HepG2 (cell line): ENCODE results near the gene RPL23. TPM values are rescaled to one million over a fixed set of nuclear protein-coding genes. Genes with fewer than 3 reads are reported as not detected.

Source experiments
- ARNT2 ChIP-seq: sonication (generic); formaldehyde crosslinking; IDR thresholded peaks from 2 replicates; pipeline ENCODE4 v1.8.0; 2022; ENCODE audit warnings: mild to moderate bottlenecking, low read depth, missing genetic modification reagents, moderate library complexity
- FOXP1 ChIP-seq, 2 experiments: fragments of 450-650 bp in 1 of 2; IDR thresholded peaks; 2 replicates each; pipeline ENCODE4 v1.6.1; 2017 to 2018; ENCODE audit warnings: antibody characterized with exemption in 1 of 2
- HHEX ChIP-seq: IDR thresholded peaks from 2 replicates; pipeline ENCODE4 v1.6.1; 2016; ENCODE audit warnings: control low read depth
- HNRNPK ChIP-seq: fragments of 200-400 bp; formaldehyde crosslinking; IDR thresholded peaks from 2 replicates; pipeline ENCODE4 v1.6.1; 2018; ENCODE audit warnings: low read length, low read depth, moderate library complexity, mild to moderate bottlenecking; ENCODE audit not compliant: poor library complexity, severe bottlenecking
- HNRNPLL ChIP-seq: fragments of 200-400 bp; formaldehyde crosslinking; IDR thresholded peaks from 2 replicates; pipeline ENCODE4 v1.6.1; 2017; ENCODE audit warnings: mild to moderate bottlenecking, low read depth, low read length; ENCODE audit not compliant: poor library complexity, severe bottlenecking
- NFYC ChIP-seq: IDR thresholded peaks from 2 replicates; pipeline ENCODE4 v1.6.1; 2016; ENCODE audit warnings: missing genetic modification reagents, missing compliant biosample characterization
- SAP130 ChIP-seq: IDR thresholded peaks from 2 replicates; pipeline ENCODE4 v1.6.1; 2016; ENCODE audit warnings: low read depth
- SRSF1 ChIP-seq: fragments of 200-400 bp; formaldehyde crosslinking; optimal IDR thresholded peaks from 2 replicates; pipeline ENCODE3; 2017; ENCODE audit warnings: mild to moderate bottlenecking, low read depth, low read length, moderate library complexity
- SRSF4 ChIP-seq: fragments of 200-400 bp; formaldehyde crosslinking; IDR thresholded peaks from one replicate; pipeline ENCODE4 v1.6.1; 2018; ENCODE audit warnings: mild to moderate bottlenecking, low read depth, low read length, moderate library complexity; ENCODE audit not compliant: poor library complexity, severe bottlenecking
- ZBTB21 ChIP-seq: sonication (generic); formaldehyde crosslinking; IDR thresholded peaks from 2 replicates; pipeline ENCODE4 v1.4.0; 2020; ENCODE audit warnings: missing genetic modification reagents
- ZNF121 ChIP-seq: sonication (generic); formaldehyde crosslinking; IDR thresholded peaks from 2 replicates; pipeline ENCODE4 v1.5.0; 2020; ENCODE audit warnings: mild to moderate bottlenecking, missing genetic modification reagents
- ZNF350 ChIP-seq: sonication (generic); formaldehyde crosslinking; IDR thresholded peaks from 2 replicates; pipeline ENCODE4 v1.4.0; 2020; ENCODE audit warnings: mild to moderate bottlenecking, low read depth, missing genetic modification reagents, borderline replicate concordance
- ZNF660 ChIP-seq: sonication (generic); formaldehyde crosslinking; IDR thresholded peaks from 2 replicates; pipeline ENCODE4 v1.5.1; 2020; ENCODE audit warnings: mild to moderate bottlenecking, low read depth, missing genetic modification reagents, borderline replicate concordance
- ZNF879 ChIP-seq: sonication (generic); formaldehyde crosslinking; IDR thresholded peaks from 2 replicates; pipeline ENCODE4 v1.8.1; 2023; ENCODE audit warnings: missing genetic modification reagents
- polyA plus RNA-seq, 8 experiments: library from polyadenylated mRNA; depleted of rRNA in 3 of 8; stranded (reverse) in 7 of 8; unstranded in 1 of 8; fragments of >200 nt; fragmentation: Illumina TruSeq in 4 of 8; extraction: Trizol in 4 of 8; gene quantifications; 2 replicates each; pipeline versions ENCODE4 v1.2.1 to v1.2.3, GENCODE V29; 2011 to 2016; ENCODE audit warnings: low read depth in 4 of 8, missing spikeins in 1 of 8, mixed read lengths in 1 of 8; ENCODE audit not compliant: insufficient read depth in 1 of 8
- total RNA-seq, 5 experiments: library from RNA; depleted of rRNA; stranded (reverse); fragments of >200 nt; fragmentation: Illumina TruSeq; extraction: Trizol; gene quantifications; 2 replicates each; pipeline ENCODE4 v1.2.3, GENCODE V29; 2016; ENCODE audit warnings: low read depth in 1 of 5
- TF ChIP-seq, protein P1 (sequence below): sonication (generic); formaldehyde crosslinking; IDR thresholded peaks from 2 replicates; pipeline ENCODE4 v1.5.0; 2020; ENCODE audit warnings: missing genetic modification reagents
- TF ChIP-seq, protein P2 (sequence below): sonication (generic); formaldehyde crosslinking; IDR thresholded peaks from 2 replicates; pipeline ENCODE4 v1.4.0; 2020; ENCODE audit warnings: missing genetic modification reagents
- TF ChIP-seq, protein P3 (sequence below): IDR thresholded peaks from 2 replicates; pipeline ENCODE4 v1.6.1; 2016; ENCODE audit warnings: missing compliant biosample characterization, missing genetic modification reagents, borderline replicate concordance
- TF ChIP-seq, protein P4 (sequence below): sonication (generic); formaldehyde crosslinking; IDR thresholded peaks from 2 replicates; pipeline ENCODE4 v1.5.1; 2020; ENCODE audit warnings: missing genetic modification reagents, mild to moderate bottlenecking, borderline replicate concordance

Gene RPL23
- total and polyA plus RNA-seq, 2 of the 13 experiments (the other 11 are each of a cell fraction or from before 2014, with no cell fraction given) = 2,790 to 4,860 TPM

DNA sequence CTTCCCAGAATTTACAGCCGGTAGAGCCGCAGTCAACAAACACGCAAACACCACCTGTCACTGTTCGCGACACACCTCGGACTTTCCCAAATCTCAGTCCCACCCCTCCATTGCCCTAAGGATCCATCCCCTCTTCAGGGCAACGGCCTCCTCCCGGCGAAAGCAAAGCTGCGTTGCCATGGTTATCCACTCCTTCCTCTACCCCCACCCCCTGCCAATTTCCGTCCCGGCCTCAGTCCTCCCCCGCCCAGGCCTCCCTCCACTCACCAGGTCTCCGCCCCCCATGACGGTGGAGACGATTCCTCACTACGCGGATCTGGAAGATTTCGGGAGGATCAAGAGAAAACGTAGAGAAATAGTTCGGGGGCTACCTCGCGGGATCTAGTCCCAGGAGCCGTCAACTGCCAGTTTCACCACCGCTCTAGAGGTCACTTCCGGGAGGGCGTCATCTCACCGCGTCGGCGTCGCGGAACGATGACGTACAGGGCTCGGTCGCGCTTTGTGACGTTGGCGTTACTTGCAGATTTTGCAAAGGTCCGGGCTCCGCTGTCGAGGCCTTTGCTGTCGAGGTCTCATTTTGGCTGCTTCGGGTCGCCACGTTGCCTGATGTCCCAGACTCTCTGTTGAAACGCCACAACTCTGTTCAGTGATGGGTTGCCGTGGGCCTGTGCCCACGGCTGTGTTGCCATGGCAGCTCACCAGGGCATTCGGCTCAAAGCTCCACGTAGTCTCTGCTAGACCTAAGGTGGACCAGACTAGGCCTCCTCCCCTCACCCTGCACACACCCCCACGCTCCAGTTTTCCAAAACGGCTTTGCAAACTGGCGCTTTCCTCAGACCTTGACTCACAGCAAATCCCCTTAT, 28.4 kb downstream of the RPL23 start, which contains the start of gene CWC25 (continued):
- TF ChIP-seq, protein P1, sequence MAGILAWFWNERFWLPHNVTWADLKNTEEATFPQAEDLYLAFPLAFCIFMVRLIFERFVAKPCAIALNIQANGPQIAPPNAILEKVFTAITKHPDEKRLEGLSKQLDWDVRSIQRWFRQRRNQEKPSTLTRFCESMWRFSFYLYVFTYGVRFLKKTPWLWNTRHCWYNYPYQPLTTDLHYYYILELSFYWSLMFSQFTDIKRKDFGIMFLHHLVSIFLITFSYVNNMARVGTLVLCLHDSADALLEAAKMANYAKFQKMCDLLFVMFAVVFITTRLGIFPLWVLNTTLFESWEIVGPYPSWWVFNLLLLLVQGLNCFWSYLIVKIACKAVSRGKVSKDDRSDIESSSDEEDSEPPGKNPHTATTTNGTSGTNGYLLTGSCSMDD = no peak
- TF ChIP-seq ZNF879 (peak; percentile 78; the same call in 1 of the 2 replicates), ZNF660 (CRISPR knock-in tag) (no peak), HNRNPK (no peak), HHEX (no peak), ARNT2 (CRISPR knock-in tag) (no peak; the same call in 1 of the 2 replicates), ZNF350 (CRISPR knock-in tag) (peak; percentile 97), SRSF4 (no peak), SAP130 (CRISPR knock-in tag) (peak; percentile 99), HNRNPLL (peak; percentile 60), ZNF121 (CRISPR knock-in tag) (peak; percentile 56; the same call in 1 of the 2 replicates), ZBTB21 (CRISPR knock-in tag) (peak; percentile 99), FOXP1 (IDR thresholded peaks at IDR 0.05) (no peak), FOXP1 (CRISPR knock-in tag; IDR thresholded peaks at IDR 0.05) (peak; percentile 45; the same call in 1 of the 2 replicates), SRSF1 (peak; percentile 94), NFYC (CRISPR knock-in tag) (peak; percentile 68)
- TF ChIP-seq, protein P2, sequence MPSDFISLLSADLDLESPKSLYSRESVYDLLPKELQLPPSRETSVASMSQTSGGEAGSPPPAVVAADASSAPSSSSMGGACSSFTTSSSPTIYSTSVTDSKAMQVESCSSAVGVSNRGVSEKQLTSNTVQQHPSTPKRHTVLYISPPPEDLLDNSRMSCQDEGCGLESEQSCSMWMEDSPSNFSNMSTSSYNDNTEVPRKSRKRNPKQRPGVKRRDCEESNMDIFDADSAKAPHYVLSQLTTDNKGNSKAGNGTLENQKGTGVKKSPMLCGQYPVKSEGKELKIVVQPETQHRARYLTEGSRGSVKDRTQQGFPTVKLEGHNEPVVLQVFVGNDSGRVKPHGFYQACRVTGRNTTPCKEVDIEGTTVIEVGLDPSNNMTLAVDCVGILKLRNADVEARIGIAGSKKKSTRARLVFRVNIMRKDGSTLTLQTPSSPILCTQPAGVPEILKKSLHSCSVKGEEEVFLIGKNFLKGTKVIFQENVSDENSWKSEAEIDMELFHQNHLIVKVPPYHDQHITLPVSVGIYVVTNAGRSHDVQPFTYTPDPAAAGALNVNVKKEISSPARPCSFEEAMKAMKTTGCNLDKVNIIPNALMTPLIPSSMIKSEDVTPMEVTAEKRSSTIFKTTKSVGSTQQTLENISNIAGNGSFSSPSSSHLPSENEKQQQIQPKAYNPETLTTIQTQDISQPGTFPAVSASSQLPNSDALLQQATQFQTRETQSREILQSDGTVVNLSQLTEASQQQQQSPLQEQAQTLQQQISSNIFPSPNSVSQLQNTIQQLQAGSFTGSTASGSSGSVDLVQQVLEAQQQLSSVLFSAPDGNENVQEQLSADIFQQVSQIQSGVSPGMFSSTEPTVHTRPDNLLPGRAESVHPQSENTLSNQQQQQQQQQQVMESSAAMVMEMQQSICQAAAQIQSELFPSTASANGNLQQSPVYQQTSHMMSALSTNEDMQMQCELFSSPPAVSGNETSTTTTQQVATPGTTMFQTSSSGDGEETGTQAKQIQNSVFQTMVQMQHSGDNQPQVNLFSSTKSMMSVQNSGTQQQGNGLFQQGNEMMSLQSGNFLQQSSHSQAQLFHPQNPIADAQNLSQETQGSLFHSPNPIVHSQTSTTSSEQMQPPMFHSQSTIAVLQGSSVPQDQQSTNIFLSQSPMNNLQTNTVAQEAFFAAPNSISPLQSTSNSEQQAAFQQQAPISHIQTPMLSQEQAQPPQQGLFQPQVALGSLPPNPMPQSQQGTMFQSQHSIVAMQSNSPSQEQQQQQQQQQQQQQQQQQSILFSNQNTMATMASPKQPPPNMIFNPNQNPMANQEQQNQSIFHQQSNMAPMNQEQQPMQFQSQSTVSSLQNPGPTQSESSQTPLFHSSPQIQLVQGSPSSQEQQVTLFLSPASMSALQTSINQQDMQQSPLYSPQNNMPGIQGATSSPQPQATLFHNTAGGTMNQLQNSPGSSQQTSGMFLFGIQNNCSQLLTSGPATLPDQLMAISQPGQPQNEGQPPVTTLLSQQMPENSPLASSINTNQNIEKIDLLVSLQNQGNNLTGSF (CRISPR knock-in tag) = peak; percentile 70; the same call in 1 of the 2 replicates
- TF ChIP-seq, protein P3, sequence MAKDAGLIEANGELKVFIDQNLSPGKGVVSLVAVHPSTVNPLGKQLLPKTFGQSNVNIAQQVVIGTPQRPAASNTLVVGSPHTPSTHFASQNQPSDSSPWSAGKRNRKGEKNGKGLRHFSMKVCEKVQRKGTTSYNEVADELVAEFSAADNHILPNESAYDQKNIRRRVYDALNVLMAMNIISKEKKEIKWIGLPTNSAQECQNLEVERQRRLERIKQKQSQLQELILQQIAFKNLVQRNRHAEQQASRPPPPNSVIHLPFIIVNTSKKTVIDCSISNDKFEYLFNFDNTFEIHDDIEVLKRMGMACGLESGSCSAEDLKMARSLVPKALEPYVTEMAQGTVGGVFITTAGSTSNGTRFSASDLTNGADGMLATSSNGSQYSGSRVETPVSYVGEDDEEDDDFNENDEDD (CRISPR knock-in tag) = peak; percentile 80
- TF ChIP-seq, protein P4, sequence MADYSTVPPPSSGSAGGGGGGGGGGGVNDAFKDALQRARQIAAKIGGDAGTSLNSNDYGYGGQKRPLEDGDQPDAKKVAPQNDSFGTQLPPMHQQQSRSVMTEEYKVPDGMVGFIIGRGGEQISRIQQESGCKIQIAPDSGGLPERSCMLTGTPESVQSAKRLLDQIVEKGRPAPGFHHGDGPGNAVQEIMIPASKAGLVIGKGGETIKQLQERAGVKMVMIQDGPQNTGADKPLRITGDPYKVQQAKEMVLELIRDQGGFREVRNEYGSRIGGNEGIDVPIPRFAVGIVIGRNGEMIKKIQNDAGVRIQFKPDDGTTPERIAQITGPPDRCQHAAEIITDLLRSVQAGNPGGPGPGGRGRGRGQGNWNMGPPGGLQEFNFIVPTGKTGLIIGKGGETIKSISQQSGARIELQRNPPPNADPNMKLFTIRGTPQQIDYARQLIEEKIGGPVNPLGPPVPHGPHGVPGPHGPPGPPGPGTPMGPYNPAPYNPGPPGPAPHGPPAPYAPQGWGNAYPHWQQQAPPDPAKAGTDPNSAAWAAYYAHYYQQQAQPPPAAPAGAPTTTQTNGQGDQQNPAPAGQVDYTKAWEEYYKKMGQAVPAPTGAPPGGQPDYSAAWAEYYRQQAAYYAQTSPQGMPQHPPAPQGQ (CRISPR knock-in tag) = peak; percentile 89
